ENCODE data around the gene PDE6B.

GRCh38 chr4:655464-656151 lies 30.2 kb downstream of the PDE6B start:
- no peak for TF ChIP-seq CTCF (IDR thresholded peaks at IDR 0.05)
- no peak for TF ChIP-seq POLR2AphosphoS5 (IDR thresholded peaks at IDR 0.05)

All from upper lobe of left lung (tissue), 4 donors.